Measurements from ENCODE around the gene MDM4. TPM values are rescaled to one million over a fixed set of nuclear protein-coding genes. Genes with fewer than 3 reads are reported as not detected.

The MDM4 gene
- total RNA-seq, 1 experiment from 2014 or later = 42.1 TPM

GRCh38 chr1:204487256-204487615 lies 29.0 kb upstream of the MDM4 start:
- intact Hi-C loops (cut with micrococcal nuclease; ENCODE audit: unreplicated experiment) (no loop called here), in situ Hi-C loops (cut with HindIII; ENCODE audit: low pct_unique_long_range_greater_than_20kb, low sequenced_read_pairs) (no loop called here)
- no peaks in the 10 kb centered on the region for H3K36me3 ChIP-seq (ENCODE audit: control insufficient read depth, insufficient read depth, low read length)
- no peak for TF ChIP-seq SIN3A (IDR thresholded peaks at IDR 0.05; ENCODE audit: borderline replicate concordance, insufficient read depth, low read depth, low read length)
- TF ChIP-seq REST (IDR thresholded peaks at IDR 0.05; ENCODE audit: insufficient read depth in 1 of 2, low read depth in 2 of 2, low read length in 1 of 2) = no peak
- no peak for TF ChIP-seq POLR2AphosphoS5 (IDR thresholded peaks at IDR 0.05; ENCODE audit: low read depth, low read length)
- TF ChIP-seq TCF7L2 (IDR thresholded peaks at IDR 0.05; ENCODE audit: low read depth, low read length) = no peak
- TF ChIP-seq CTCF (IDR thresholded peaks at IDR 0.05) = no peak
- CTCF ChIA-PET = interaction anchor here (0.6 kb wide), 1 partner anchor 79 kb away, joined by 5 read pairs; no protein-coding TSS in a partner anchor
- no peaks in the 10 kb centered on the region for H3K9me3 ChIP-seq (ENCODE audit: control insufficient read depth, insufficient read depth, low read depth, low read length)
- ATAC-seq (no peak), DNase-seq (ENCODE audit: low read depth, low spot score) (no peak)
- POLR2A ChIA-PET = no interaction called here
- no peaks in the 10 kb centered on the region for H3K27me3 ChIP-seq (ENCODE audit: control insufficient read depth, insufficient read depth, low read length)
- peaks cover 3% of the 10 kb centered on the region; the same call in 1 of the 2 replicates for H3K4me1 ChIP-seq (ENCODE audit: control insufficient read depth, insufficient read depth, low read length)
- no peak overlapping the region for H3K27ac ChIP-seq (ENCODE audit: low read length)
- H3K4me3 ChIP-seq (ENCODE audit: low read depth in 2 of 2, low read length in 2 of 2) = no peak overlapping the region
- no TSS peak for BruUV-seq (replicated peaks)

GRCh38 chr1:204491655-204492054 lies 24.6 kb upstream of the MDM4 start:
- Histone ChIP-seq H3K27me3 (ENCODE audit: control insufficient read depth, insufficient read depth, low read length) (no peaks in the 10 kb centered on the region), H3K9me3 (ENCODE audit: control insufficient read depth, insufficient read depth, low read depth, low read length) (no peaks in the 10 kb centered on the region), H3K27ac (ENCODE audit: low read length) (no peak overlapping the region), H3K4me1 (ENCODE audit: control insufficient read depth, insufficient read depth, low read length) (peaks cover 19% of the 10 kb centered on the region), H3K36me3 (ENCODE audit: control insufficient read depth, insufficient read depth, low read length) (no peaks in the 10 kb centered on the region; the same call in 1 of the 2 replicates), H3K4me3 (ENCODE audit: low read depth in 2 of 2, low read length in 2 of 2) (no peak overlapping the region)
- in situ Hi-C loops (cut with HindIII; ENCODE audit: low pct_unique_long_range_greater_than_20kb, low sequenced_read_pairs) = no loop called here
- intact Hi-C loops (cut with micrococcal nuclease; ENCODE audit: unreplicated experiment) = no loop called here
- no TSS peak for BruUV-seq (replicated peaks)
- TF ChIP-seq CTCF (IDR thresholded peaks at IDR 0.05) (no peak), TCF7L2 (IDR thresholded peaks at IDR 0.05; ENCODE audit: low read depth, low read length) (no peak), REST (IDR thresholded peaks at IDR 0.05; ENCODE audit: insufficient read depth in 1 of 2, low read depth in 2 of 2, low read length in 1 of 2) (no peak), SIN3A (IDR thresholded peaks at IDR 0.05; ENCODE audit: borderline replicate concordance, insufficient read depth, low read depth, low read length) (no peak), POLR2AphosphoS5 (IDR thresholded peaks at IDR 0.05; ENCODE audit: low read depth, low read length) (no peak)
- ChIA-PET CTCF (interaction anchor here (0.7 to 1.2 kb wide), 2 partner anchors 13 to 45 kb away, joined by 5 to 6 read pairs; no protein-coding TSS in a partner anchor), POLR2A (interaction anchor here (0.6 kb wide), 1 partner anchor 93 kb away, joined by 5 read pairs; no protein-coding TSS in a partner anchor)
- ATAC-seq = no peak
- DNase-seq (ENCODE audit: low read depth, low spot score) = no peak
